Gastroesophageal sphincter (tissue), 4 donors: ENCODE results near the gene ACAD8. TPM values are rescaled to one million over a fixed set of nuclear protein-coding genes. Genes with fewer than 3 reads are reported as not detected.

ENCODE experiments used
- ATAC-seq: fragments of 150-250 bp; one replicate; pipeline ENCODE4 v1.9.1; 2016; ENCODE audit warnings: mild to moderate bottlenecking, moderate library complexity
- H3K27ac ChIP-seq, 4 donors: fragments of 200-600 bp; sonication (generic) in 3 of 4; 1 replicate in 3 of 4; 2 replicates in 1 of 4; pipeline ENCODE4 v1.5.1; 2016 to 2019
- H3K27me3 ChIP-seq: fragments of 200-600 bp; sonication (generic); one replicate; pipeline ENCODE4 v1.5.1; 2019
- H3K36me3 ChIP-seq, 2 donors: fragments of 200-600 bp; sonication (generic); one replicate each; pipeline ENCODE4 v1.5.1; 2019; ENCODE audit warnings: control low read depth in 1 of 2
- H3K4me1 ChIP-seq, 3 donors: fragments of 200-600 bp; sonication (generic); 1 replicate in 2 of 3; 2 replicates in 1 of 3; pipeline ENCODE4 v1.5.1; 2016 to 2019; ENCODE audit warnings: control low read depth in 2 of 3
- H3K4me3 ChIP-seq, 2 donors: fragments of 200-600 bp; sonication (generic); one replicate each; pipeline ENCODE4 v1.5.1; 2019; ENCODE audit warnings: mild to moderate bottlenecking in 1 of 2, moderate library complexity in 1 of 2
- H3K9me3 ChIP-seq, 3 donors: fragments of 200-600 bp; sonication (generic); one replicate each; pipeline ENCODE4 v1.5.1; 2017 to 2019; ENCODE audit warnings: control low read depth in 2 of 3
- CTCF ChIP-seq, 4 experiments: fragments of 200-600 bp in 2 of 4; fragments of 450-650 bp in 2 of 4; sonication (generic) in 1 of 4; IDR thresholded peaks; one replicate each; pipeline ENCODE4 v1.5.1; 2017 to 2019; ENCODE audit warnings: antibody characterized with exemption in 4 of 4, mild to moderate bottlenecking in 2 of 4, moderate library complexity in 2 of 4
- EP300 ChIP-seq: sonication (generic); formaldehyde crosslinking; IDR thresholded peaks from one replicate; pipeline ENCODE4 v1.6.1; 2017; ENCODE audit warnings: antibody characterized with exemption, mild to moderate bottlenecking
- POLR2A ChIP-seq, 2 donors: fragments of 450-650 bp; IDR thresholded peaks; one replicate each; pipeline ENCODE4 v1.6.1; 2017; ENCODE audit warnings: antibody characterized with exemption in 2 of 2, mild to moderate bottlenecking in 2 of 2, moderate library complexity in 1 of 2
- POLR2AphosphoS5 ChIP-seq: sonication (generic); formaldehyde crosslinking; IDR thresholded peaks from one replicate; pipeline ENCODE4 v1.6.1; 2017; ENCODE audit warnings: antibody characterized with exemption
- WGBS, 2 donors: methylation state at CpG; one replicate each; pipeline ENCODE4 v1.1.5; 2018; ENCODE audit warnings: low coverage in 1 of 2; 5-methylcytosine and 5-hydroxymethylcytosine counted together
- total RNA-seq, 4 donors: library from RNA; depleted of rRNA; stranded (reverse); fragments of >200 nt; gene quantifications; one replicate each; pipeline ENCODE4 v1.1.0, GENCODE V29; 2016

ACAD8 gene
- total RNA-seq, 4 donors from 2014 or later, result 20.1 to 28.8 (median 22.3) TPM

DNA sequence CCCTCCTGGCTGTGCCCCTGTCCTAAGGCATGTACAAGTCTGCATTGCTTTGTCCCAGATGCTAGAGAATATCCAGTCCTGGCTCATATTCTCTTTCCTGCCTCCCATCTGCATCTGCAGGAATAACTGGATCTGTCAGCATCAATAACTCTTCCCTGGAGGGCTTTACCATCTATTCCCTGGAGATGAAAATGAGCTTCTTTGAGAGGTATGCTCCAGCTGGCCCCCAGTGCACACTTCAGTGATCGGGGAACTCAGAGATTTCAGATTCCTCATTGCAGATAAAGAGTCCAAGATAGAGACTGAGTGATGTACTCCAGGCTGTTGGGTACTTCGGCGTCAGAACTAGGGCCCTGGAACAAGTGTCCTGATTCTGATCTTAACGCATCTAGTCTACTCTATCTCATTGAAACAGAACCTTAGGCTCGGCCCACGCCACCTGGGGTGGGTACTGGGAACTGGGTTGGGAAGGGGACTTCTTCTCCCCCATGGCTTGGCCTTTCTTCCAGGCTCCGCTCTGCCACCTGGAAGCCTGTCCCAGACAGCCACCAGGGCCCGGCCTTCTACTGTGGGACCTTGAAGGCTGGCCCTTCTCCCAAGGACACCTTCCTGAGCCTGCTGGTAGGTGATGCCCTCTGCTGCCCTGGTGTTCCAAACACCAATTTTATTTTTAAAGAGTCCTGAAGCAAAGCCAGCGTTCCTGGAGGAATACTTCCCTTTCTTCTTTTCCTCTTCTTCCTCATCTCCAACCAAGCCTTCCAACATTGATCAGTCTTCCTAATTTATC, 60.6 kb downstream of the ACAD8 start:
- TF ChIP-seq POLR2A (IDR thresholded peaks at IDR 0.05) (no peak), EP300 (no peak), CTCF (IDR thresholded peaks at IDR 0.05) (no peak), POLR2AphosphoS5 (no peak)
- Histone ChIP-seq H3K36me3 (no peaks in the 10 kb centered on the region), H3K4me3 (no peak overlapping the region), H3K27me3 (peaks cover 18% of the 10 kb centered on the region), H3K4me1 (no peaks in the 10 kb centered on the region), H3K27ac (no peak overlapping the region), H3K9me3 (peaks cover 0 to 28% (median 0%) of the 10 kb centered on the region in 3 donors)
- ATAC-seq, result no peak
- WGBS, 2 donors, result 73 to 74% methylated on average over 3 to 5 of the region's 9 CpGs

Other genes starting within 250 kb of the ACAD8 start
- gene JAM3, start 184.5 kb upstream of the ACAD8 start, total RNA-seq, result 100 to 1,000 TPM in 3 of 4 donors, 10 to 100 TPM in 1; 91.0 to 163 (median 104) TPM
- gene NCAPD3, start 29.6 kb upstream of the ACAD8 start, total RNA-seq, result 10 to 100 TPM in 2 of 4 donors, 1 to 10 TPM in 2; 7.0 to 13.8 (median 11.4) TPM
- 10 to 100 TPM; 27.6 to 56.4 (median 45.0) TPM for gene VPS26B, start 28.9 kb upstream of the ACAD8 start, total RNA-seq
- gene THYN1, start 216 bp upstream of the ACAD8 start, total RNA-seq, result 10 to 100 TPM; 54.0 to 74.4 (median 55.4) TPM
- gene GLB1L3, start 22.8 kb downstream of the ACAD8 start, total RNA-seq, result under 1 TPM in 1 of 4 donors, not detected in 3; 0.42 TPM
- 1 to 10 TPM; 3.8 to 9.7 (median 8.6) TPM for gene GLB1L2, start 78.4 kb downstream of the ACAD8 start, total RNA-seq
- under 1 TPM; 0.08 to 0.52 (median 0.29) TPM for gene B3GAT1, start 158.7 kb downstream of the ACAD8 start, total RNA-seq